ENCODE data around the gene NABP2. TPM values are rescaled to one million over a fixed set of nuclear protein-coding genes. Genes with fewer than 3 reads are reported as not detected.

NABP2 gene
- total RNA-seq, 1 experiment from 2014 or later: 99.6 TPM

GRCh38 chr12:56189918-56190694 lies 34.0 kb upstream of the NABP2 start:
- BruUV-seq (replicated peaks): no TSS peak
- intact Hi-C loops (cut with micrococcal nuclease; ENCODE audit: unreplicated experiment) (loop anchor here (1.0 kb wide), 1 partner anchor 71 kb away; no protein-coding TSS in a partner anchor), in situ Hi-C loops (cut with HindIII; ENCODE audit: low pct_unique_long_range_greater_than_20kb, low sequenced_read_pairs) (no loop called here)
- DNase-seq (ENCODE audit: low read depth, low spot score) (peak; percentile 94), ATAC-seq (peak; percentile 82)
- H3K4me1 ChIP-seq (ENCODE audit: control insufficient read depth, insufficient read depth, low read length): peaks cover 12% of the 10 kb centered on the region
- no peak for TF ChIP-seq CTCF (IDR thresholded peaks at IDR 0.05)
- no peak for TF ChIP-seq TCF7L2 (IDR thresholded peaks at IDR 0.05; ENCODE audit: low read depth, low read length)
- no peak for TF ChIP-seq REST (IDR thresholded peaks at IDR 0.05; ENCODE audit: insufficient read depth in 1 of 2, low read depth in 2 of 2, low read length in 1 of 2)
- TF ChIP-seq POLR2AphosphoS5 (IDR thresholded peaks at IDR 0.05; ENCODE audit: low read depth, low read length): no peak
- no peak for TF ChIP-seq SIN3A (IDR thresholded peaks at IDR 0.05; ENCODE audit: borderline replicate concordance, insufficient read depth, low read depth, low read length)
- POLR2A ChIA-PET: interaction anchor here (0.5 to 0.7 kb wide), 3 partner anchors 32 to 435 kb away, joined by 3 to 9 read pairs (median 8); partner anchors contain the start of gene RNF41
- H3K9me3 ChIP-seq (ENCODE audit: control insufficient read depth, insufficient read depth, low read depth, low read length): no peaks in the 10 kb centered on the region
- CTCF ChIA-PET: interaction anchor here (0.5 to 2.0 kb wide), 13 partner anchors 10 to 449 kb away, joined by 4 to 41 read pairs (median 6); partner anchors contain the start of genes RBMS2, RNF41 and ZC3H10
- peak overlapping the region; percentile 68 to 98 for H3K4me3 ChIP-seq (ENCODE audit: low read depth in 2 of 2, low read length in 2 of 2)
- no peaks in the 10 kb centered on the region for H3K27me3 ChIP-seq (ENCODE audit: control insufficient read depth, insufficient read depth, low read length)
- peaks cover 10% of the 10 kb centered on the region for H3K36me3 ChIP-seq (ENCODE audit: control insufficient read depth, insufficient read depth, low read length)
- H3K27ac ChIP-seq (ENCODE audit: low read length): peak overlapping the region; percentile 95

GRCh38 chr12:56190695-56191155 lies 33.4 kb upstream of the NABP2 start:
- peaks cover 12% of the 10 kb centered on the region for H3K4me1 ChIP-seq (ENCODE audit: control insufficient read depth, insufficient read depth, low read length)
- intact Hi-C loops (cut with micrococcal nuclease; ENCODE audit: unreplicated experiment) (no loop called here), in situ Hi-C loops (cut with HindIII; ENCODE audit: low pct_unique_long_range_greater_than_20kb, low sequenced_read_pairs) (no loop called here)
- BruUV-seq (replicated peaks): no TSS peak
- ChIA-PET POLR2A (interaction anchor here (0.7 kb wide), 2 partner anchors 35 to 76 kb away, joined by 3 to 9 read pairs; no protein-coding TSS in a partner anchor), CTCF (interaction anchor here (0.6 kb wide), 1 partner anchor 13 kb away, joined by 3 read pairs; no protein-coding TSS in a partner anchor)
- H3K4me3 ChIP-seq (ENCODE audit: low read depth in 2 of 2, low read length in 2 of 2): peak overlapping the region; percentile 68 to 98
- H3K27ac ChIP-seq (ENCODE audit: low read length): peak overlapping the region; percentile 95
- peaks cover 10% of the 10 kb centered on the region for H3K36me3 ChIP-seq (ENCODE audit: control insufficient read depth, insufficient read depth, low read length)
- H3K27me3 ChIP-seq (ENCODE audit: control insufficient read depth, insufficient read depth, low read length): no peaks in the 10 kb centered on the region
- no peaks in the 10 kb centered on the region for H3K9me3 ChIP-seq (ENCODE audit: control insufficient read depth, insufficient read depth, low read depth, low read length)
- TF ChIP-seq POLR2AphosphoS5 (IDR thresholded peaks at IDR 0.05; ENCODE audit: low read depth, low read length): no peak
- TF ChIP-seq CTCF (IDR thresholded peaks at IDR 0.05): no peak
- TF ChIP-seq REST (IDR thresholded peaks at IDR 0.05; ENCODE audit: insufficient read depth in 1 of 2, low read depth in 2 of 2, low read length in 1 of 2): no peak
- TF ChIP-seq TCF7L2 (IDR thresholded peaks at IDR 0.05; ENCODE audit: low read depth, low read length): no peak
- TF ChIP-seq SIN3A (IDR thresholded peaks at IDR 0.05; ENCODE audit: borderline replicate concordance, insufficient read depth, low read depth, low read length): no peak
- no peak for ATAC-seq
- DNase-seq (ENCODE audit: low read depth, low spot score): no peak

All from Panc1 (cell line).